ENCODE data around the gene TTC14.
A peak's percentile ranks its signal among the peaks of the same experiment; 100 is the strongest.

TTC14 gene

DNA sequence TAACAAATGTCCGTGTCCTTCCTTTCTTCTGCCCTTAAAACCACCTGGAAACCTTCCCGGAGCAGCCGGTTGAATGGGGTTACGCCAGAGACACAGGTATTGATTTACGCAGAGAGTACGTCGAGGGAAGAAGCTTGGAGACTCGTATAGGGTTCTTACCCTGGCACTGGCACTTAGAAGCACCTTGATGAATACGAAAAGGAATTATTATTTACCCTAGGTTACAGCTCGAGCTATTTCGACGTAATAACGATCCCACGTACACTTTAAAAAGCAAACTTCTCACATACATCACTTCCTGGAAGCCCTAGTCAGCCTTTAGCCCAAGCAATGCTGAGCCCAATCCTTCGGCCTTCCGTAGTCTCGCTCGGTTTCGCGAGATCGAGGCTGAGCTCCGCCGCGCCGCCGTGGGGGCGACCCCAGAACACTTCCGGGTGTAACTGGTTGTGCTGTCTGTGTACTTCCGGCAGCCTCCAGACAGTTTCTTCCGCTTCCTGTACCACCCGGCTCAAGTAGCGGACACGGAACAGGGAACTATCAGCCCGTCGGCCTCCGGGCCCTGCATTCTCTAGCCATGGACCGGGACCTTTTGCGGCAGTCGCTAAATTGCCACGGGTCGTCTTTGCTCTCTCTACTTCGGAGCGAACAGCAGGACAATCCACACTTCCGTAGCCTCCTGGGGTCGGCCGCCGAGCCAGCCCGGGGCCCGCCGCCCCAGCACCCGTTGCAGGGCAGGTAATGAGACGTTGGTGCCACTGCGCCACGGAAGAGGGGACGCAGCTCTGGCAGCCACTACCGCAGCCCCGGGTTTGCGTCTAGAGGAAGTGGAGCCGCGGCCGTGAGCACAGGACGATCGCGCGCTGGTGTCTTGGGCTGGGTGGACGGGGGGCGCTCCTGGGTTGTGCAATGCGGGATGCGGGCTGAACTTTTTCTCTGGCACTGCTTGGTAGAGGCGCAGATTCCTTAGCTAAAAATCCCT is at the start of gene TTC14:
TSS of gene TTC14 (plus strand) at position 476 of the 979 bp plus-strand sequence. CDS start at position 575, 99 bp downstream.
- peak within 1 kb of the TSS; percentile 74 for H3K4me2 ChIP-seq (ENCODE audit: low read length)
- peak within 1 kb of the TSS; percentile 93 for H3K4me3 ChIP-seq (ENCODE audit: low read length)
- no peaks in the 10 kb centered on the region for H3K9me2 ChIP-seq (replicated peaks; ENCODE audit: control insufficient read depth, low read length)
- no peaks in the 10 kb centered on the region; the same call in 1 of the 2 replicates for H4K20me1 ChIP-seq (ENCODE audit: control insufficient read depth, insufficient read depth, low read depth, low read length)
- H3K79me2 ChIP-seq (ENCODE audit: control insufficient read depth, low read length), result peaks cover 23% of the 10 kb centered on the region
- peaks cover 7% of the 10 kb centered on the region; the same call in 1 of the 2 replicates for H3K9me3 ChIP-seq (ENCODE audit: control insufficient read depth, insufficient read depth, low read length)
- no peaks in the 10 kb centered on the region for H3K27me3 ChIP-seq (ENCODE audit: control insufficient read depth, low read length)
- TF ChIP-seq EZH2phosphoT487 (IDR thresholded peaks at IDR 0.05; ENCODE audit: borderline replicate concordance, low read length) (no peak), CTCF (IDR thresholded peaks at IDR 0.05; ENCODE audit: low read depth, low read length, poor library complexity, severe bottlenecking) (peak; percentile 50)
- peak within 1 kb of the TSS; percentile 88 for H3K27ac ChIP-seq (ENCODE audit: low read depth, low read length)
- peaks cover 41% of the 10 kb centered on the region for H3K36me3 ChIP-seq (ENCODE audit: control insufficient read depth, low read length)
- peaks cover 20% of the 10 kb centered on the region for H3K4me1 ChIP-seq (ENCODE audit: control insufficient read depth, low read length)
- peaks cover 2% of the 10 kb centered on the region; the same call in 1 of the 2 replicates for H3F3A ChIP-seq (ENCODE audit: control insufficient read depth, insufficient read depth)

- no peaks in the 10 kb centered on the region for H3K4me1 ChIP-seq (ENCODE audit: control insufficient read depth, low read length)
- no peak overlapping the region for H3K27ac ChIP-seq (ENCODE audit: low read depth, low read length)
- H3K4me2 ChIP-seq (ENCODE audit: low read length), result no peak overlapping the region
- no peaks in the 10 kb centered on the region for H3K79me2 ChIP-seq (ENCODE audit: control insufficient read depth, low read length)
- H3F3A ChIP-seq (ENCODE audit: control insufficient read depth, insufficient read depth), result no peaks in the 10 kb centered on the region
- H3K27me3 ChIP-seq (ENCODE audit: control insufficient read depth, low read length), result no peaks in the 10 kb centered on the region
- no peak overlapping the region for H3K4me3 ChIP-seq (ENCODE audit: low read length)
- no peaks in the 10 kb centered on the region for H4K20me1 ChIP-seq (ENCODE audit: control insufficient read depth, insufficient read depth, low read depth, low read length)
- no peaks in the 10 kb centered on the region for H3K9me3 ChIP-seq (ENCODE audit: control insufficient read depth, insufficient read depth, low read length)
- TF ChIP-seq EZH2phosphoT487 (IDR thresholded peaks at IDR 0.05; ENCODE audit: borderline replicate concordance, low read length) (no peak), CTCF (IDR thresholded peaks at IDR 0.05; ENCODE audit: low read depth, low read length, poor library complexity, severe bottlenecking) (no peak)
- H3K36me3 ChIP-seq (ENCODE audit: control insufficient read depth, low read length), result no peaks in the 10 kb centered on the region
- H3K9me2 ChIP-seq (replicated peaks; ENCODE audit: control insufficient read depth, low read length), result no peaks in the 10 kb centered on the region
Observed at GRCh38 chr3:180563406-180563805, 38.6 kb upstream of the TTC14 start.

DNA sequence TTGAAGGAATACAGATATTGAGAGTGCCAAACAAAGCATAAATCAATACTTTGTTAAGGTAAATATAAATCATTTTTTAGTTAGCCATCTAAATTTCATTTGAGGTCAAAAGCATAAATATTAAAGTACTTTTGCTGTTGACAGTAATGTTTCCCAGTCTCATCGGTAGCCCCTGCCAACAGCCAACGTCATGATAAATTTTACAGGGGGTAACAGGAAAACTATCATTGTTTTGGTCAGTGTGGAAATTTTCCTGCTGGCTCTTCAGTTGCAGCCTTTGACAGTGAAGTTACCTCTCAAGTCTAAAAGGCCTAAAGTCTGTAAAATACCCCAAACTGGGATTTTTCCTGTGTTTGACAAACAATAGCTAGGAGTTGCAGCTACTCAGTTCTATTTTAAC is 37.3 kb upstream of the TTC14 start:
- Histone ChIP-seq H3F3A (ENCODE audit: control insufficient read depth, insufficient read depth) (no peaks in the 10 kb centered on the region), H3K27ac (ENCODE audit: low read depth, low read length) (no peak overlapping the region), H3K4me2 (ENCODE audit: low read length) (no peak overlapping the region), H3K9me3 (ENCODE audit: control insufficient read depth, insufficient read depth, low read length) (no peaks in the 10 kb centered on the region), H3K9me2 (replicated peaks; ENCODE audit: control insufficient read depth, low read length) (no peaks in the 10 kb centered on the region), H3K4me1 (ENCODE audit: control insufficient read depth, low read length) (no peaks in the 10 kb centered on the region), H3K79me2 (ENCODE audit: control insufficient read depth, low read length) (no peaks in the 10 kb centered on the region), H3K4me3 (ENCODE audit: low read length) (no peak overlapping the region), H3K27me3 (ENCODE audit: control insufficient read depth, low read length) (peaks cover 4% of the 10 kb centered on the region; the same call in 1 of the 2 replicates), H3K36me3 (ENCODE audit: control insufficient read depth, low read length) (no peaks in the 10 kb centered on the region), H4K20me1 (ENCODE audit: control insufficient read depth, insufficient read depth, low read depth, low read length) (no peaks in the 10 kb centered on the region)
- no peak for TF ChIP-seq CTCF (IDR thresholded peaks at IDR 0.05; ENCODE audit: low read depth, low read length, poor library complexity, severe bottlenecking)
- TF ChIP-seq EZH2phosphoT487 (IDR thresholded peaks at IDR 0.05; ENCODE audit: borderline replicate concordance, low read length), result no peak

Data from DOHH2 (cell line).